SK-N-SH treated with all-trans-retinoic acid at 6 μM for 48 hours (cell line): ENCODE data around the gene ANKLE2.

Experiments used
- CREB5 ChIP-seq: fragments of 250-450 bp; sonication (Bioruptor Pico); IDR thresholded peaks from 2 replicates; pipeline ENCODE4 v1.5.1; 2020; ENCODE audit warnings: low read depth, mild to moderate bottlenecking, moderate library complexity
- GLIS3 ChIP-seq: fragments of 250-450 bp; sonication (Bioruptor Pico); IDR thresholded peaks from 2 replicates; pipeline ENCODE4 v1.5.0; 2020; ENCODE audit warnings: mild to moderate bottlenecking, moderate library complexity
- POU6F1 ChIP-seq: fragments of 250-450 bp; sonication (Bioruptor Pico); IDR thresholded peaks from 2 replicates; pipeline ENCODE4 v1.8.0; 2021; ENCODE audit warnings: low read depth, mild to moderate bottlenecking, moderate library complexity, borderline replicate concordance
- ZC3H10 ChIP-seq: fragments of 250-450 bp; sonication (Bioruptor Pico); IDR thresholded peaks from 2 replicates; pipeline ENCODE4 v1.5.1; 2021; ENCODE audit warnings: mild to moderate bottlenecking, moderate library complexity
- ZFP30 ChIP-seq: fragments of 450-650 bp; formaldehyde crosslinking; IDR thresholded peaks from 2 replicates; pipeline ENCODE4 v1.5.0; 2022; ENCODE audit warnings: mild to moderate bottlenecking, moderate library complexity
- ZNF8 ChIP-seq: fragments of 450-650 bp; formaldehyde crosslinking; IDR thresholded peaks from 2 replicates; pipeline ENCODE4 v1.5.0; 2020; ENCODE audit warnings: mild to moderate bottlenecking, moderate library complexity

- TF ChIP-seq ZNF8 (CRISPR knock-in tag): no peak
- no peak for TF ChIP-seq CREB5
- TF ChIP-seq POU6F1 (CRISPR knock-in tag): no peak
- no peak for TF ChIP-seq ZFP30 (CRISPR knock-in tag)
- TF ChIP-seq ZC3H10 (CRISPR knock-in tag): no peak
- TF ChIP-seq GLIS3 (CRISPR knock-in tag): no peak
These were observed 31.9 kb downstream of the ANKLE2 start for GRCh38 chr12:132729541-132730320.
